Smooth muscle cell (in vitro differentiated cells): ENCODE data around the gene ESF1. TPM values are rescaled to one million over a fixed set of nuclear protein-coding genes. Genes with fewer than 3 reads are reported as not detected.

Experiments
- DNase-seq: peaks from one replicate; lab custom pipeline; 2025; ENCODE audit not compliant: unreplicated experiment; lab: John Stamatoyannopoulos, UW
- H2AFZ ChIP-seq: fragments of 200-600 bp; sonication (generic); 2 replicates; pipeline ENCODE4 v1.6.0; 2016; ENCODE audit warnings: antibody characterized with exemption, low read depth, mild to moderate bottlenecking
- H3F3A ChIP-seq: fragments of 200-600 bp; sonication (generic); 2 replicates; pipeline ENCODE4 v1.6.0; 2017; ENCODE audit warnings: antibody characterized with exemption, low read depth
- H3K27ac ChIP-seq: fragments of 200-600 bp; sonication (generic); 2 replicates; pipeline ENCODE4 v1.5.1; 2016; ENCODE audit warnings: low read depth, mild to moderate bottlenecking
- H3K27me3 ChIP-seq: fragments of 200-600 bp; sonication (generic); 2 replicates; pipeline ENCODE4 v1.6.1; 2016; ENCODE audit warnings: low read depth, mild to moderate bottlenecking
- H3K36me3 ChIP-seq: fragments of 200-600 bp; sonication (generic); 2 replicates; pipeline ENCODE4 v1.5.1; 2016; ENCODE audit warnings: low read depth
- H3K4me1 ChIP-seq: fragments of 200-600 bp; sonication (generic); 2 replicates; pipeline ENCODE4 v1.5.1; 2016; ENCODE audit warnings: low read depth
- H3K4me2 ChIP-seq: fragments of 200-600 bp; sonication (generic); 2 replicates; pipeline ENCODE4 v1.6.0; 2016; ENCODE audit warnings: mild to moderate bottlenecking
- H3K4me3 ChIP-seq: fragments of 200-600 bp; sonication (generic); 2 replicates; pipeline ENCODE4 v1.5.1; 2016; ENCODE audit warnings: mild to moderate bottlenecking
- H3K79me2 ChIP-seq: fragments of 200-600 bp; sonication (generic); 2 replicates; pipeline ENCODE4 v1.6.0; 2016; ENCODE audit warnings: low read depth, mild to moderate bottlenecking
- H3K9ac ChIP-seq: fragments of 200-600 bp; sonication (generic); 2 replicates; pipeline ENCODE4 v1.6.0; 2016; ENCODE audit warnings: low read depth
- H3K9me3 ChIP-seq: fragments of 200-600 bp; sonication (generic); replicated peaks from 2 replicates; pipeline ENCODE4 v1.5.1; 2016; ENCODE audit warnings: low read depth
- H4K20me1 ChIP-seq: fragments of 200-600 bp; sonication (generic); 2 replicates; pipeline ENCODE4 v1.6.0; 2016; ENCODE audit warnings: low read depth
- WGBS: methylation state at CpG from one replicate; pipeline ENCODE4 v1.1.7; 2016; ENCODE audit warnings: low lambda C conversion rate; 5-methylcytosine and 5-hydroxymethylcytosine counted together
- polyA plus RNA-seq: library from polyadenylated mRNA; unstranded; fragments of >200 nt; fragmentation: Nextera tagmentation; extraction: Ambion mirVana; gene quantifications from 2 replicates; pipeline ENCODE4 v1.2.1, GENCODE V29; 2016
- total RNA-seq: library from RNA; depleted of rRNA; stranded (reverse); fragments of >200 nt; gene quantifications from 2 replicates; pipeline ENCODE4 v1.2.3, GENCODE V29; 2014
- TF ChIP-seq, protein P1 (sequence below): fragments of 200-600 bp; sonication (generic); IDR thresholded peaks from 2 replicates; pipeline ENCODE4 v1.5.1; 2017; ENCODE audit warnings: borderline replicate concordance, mild to moderate bottlenecking, antibody characterized with exemption; ENCODE audit not compliant: insufficient read depth, poor library complexity, severe bottlenecking

Gene ESF1
- total and polyA plus RNA-seq, 2 experiments from 2014 or later = 5.6 to 9.3 TPM

DNA sequence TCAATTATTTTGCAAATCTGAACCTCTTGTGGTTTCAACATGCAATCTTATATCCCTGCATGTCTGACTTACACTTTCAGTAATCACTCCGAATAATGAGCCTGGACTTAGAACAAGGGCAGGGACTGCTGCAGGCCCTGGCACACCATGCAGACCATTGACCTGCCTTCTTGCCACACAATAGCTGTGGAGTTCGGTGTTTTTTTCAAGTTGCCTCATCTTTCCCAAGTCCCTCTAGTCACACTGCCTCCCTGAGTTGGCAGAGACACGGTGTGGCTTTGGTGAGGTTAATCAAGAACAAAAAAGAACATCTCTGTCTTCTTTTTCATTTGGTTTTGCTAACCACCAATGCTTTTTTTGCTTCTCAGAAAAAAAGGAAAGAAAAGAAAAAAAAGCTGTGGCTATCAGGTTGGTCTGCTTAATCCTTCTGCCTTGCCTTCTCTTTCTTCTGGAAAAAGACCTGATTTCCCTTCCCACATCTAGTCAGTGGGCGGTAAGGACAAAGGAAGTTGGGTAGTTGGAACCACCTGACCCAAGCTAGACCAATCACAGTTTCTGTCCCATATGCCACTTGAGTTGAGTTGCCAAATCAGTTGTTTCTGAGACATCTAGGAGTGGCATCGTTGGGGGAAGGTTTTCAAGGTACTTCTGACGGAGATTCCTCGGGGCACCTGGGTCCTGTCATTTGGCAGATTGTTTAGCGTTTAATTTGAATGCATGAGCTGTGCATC lies 90.1 kb downstream of the ESF1 start:
- TF ChIP-seq, protein P1, sequence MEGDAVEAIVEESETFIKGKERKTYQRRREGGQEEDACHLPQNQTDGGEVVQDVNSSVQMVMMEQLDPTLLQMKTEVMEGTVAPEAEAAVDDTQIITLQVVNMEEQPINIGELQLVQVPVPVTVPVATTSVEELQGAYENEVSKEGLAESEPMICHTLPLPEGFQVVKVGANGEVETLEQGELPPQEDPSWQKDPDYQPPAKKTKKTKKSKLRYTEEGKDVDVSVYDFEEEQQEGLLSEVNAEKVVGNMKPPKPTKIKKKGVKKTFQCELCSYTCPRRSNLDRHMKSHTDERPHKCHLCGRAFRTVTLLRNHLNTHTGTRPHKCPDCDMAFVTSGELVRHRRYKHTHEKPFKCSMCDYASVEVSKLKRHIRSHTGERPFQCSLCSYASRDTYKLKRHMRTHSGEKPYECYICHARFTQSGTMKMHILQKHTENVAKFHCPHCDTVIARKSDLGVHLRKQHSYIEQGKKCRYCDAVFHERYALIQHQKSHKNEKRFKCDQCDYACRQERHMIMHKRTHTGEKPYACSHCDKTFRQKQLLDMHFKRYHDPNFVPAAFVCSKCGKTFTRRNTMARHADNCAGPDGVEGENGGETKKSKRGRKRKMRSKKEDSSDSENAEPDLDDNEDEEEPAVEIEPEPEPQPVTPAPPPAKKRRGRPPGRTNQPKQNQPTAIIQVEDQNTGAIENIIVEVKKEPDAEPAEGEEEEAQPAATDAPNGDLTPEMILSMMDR = no peak
- H3K4me3 ChIP-seq = no peak overlapping the region

DNA sequence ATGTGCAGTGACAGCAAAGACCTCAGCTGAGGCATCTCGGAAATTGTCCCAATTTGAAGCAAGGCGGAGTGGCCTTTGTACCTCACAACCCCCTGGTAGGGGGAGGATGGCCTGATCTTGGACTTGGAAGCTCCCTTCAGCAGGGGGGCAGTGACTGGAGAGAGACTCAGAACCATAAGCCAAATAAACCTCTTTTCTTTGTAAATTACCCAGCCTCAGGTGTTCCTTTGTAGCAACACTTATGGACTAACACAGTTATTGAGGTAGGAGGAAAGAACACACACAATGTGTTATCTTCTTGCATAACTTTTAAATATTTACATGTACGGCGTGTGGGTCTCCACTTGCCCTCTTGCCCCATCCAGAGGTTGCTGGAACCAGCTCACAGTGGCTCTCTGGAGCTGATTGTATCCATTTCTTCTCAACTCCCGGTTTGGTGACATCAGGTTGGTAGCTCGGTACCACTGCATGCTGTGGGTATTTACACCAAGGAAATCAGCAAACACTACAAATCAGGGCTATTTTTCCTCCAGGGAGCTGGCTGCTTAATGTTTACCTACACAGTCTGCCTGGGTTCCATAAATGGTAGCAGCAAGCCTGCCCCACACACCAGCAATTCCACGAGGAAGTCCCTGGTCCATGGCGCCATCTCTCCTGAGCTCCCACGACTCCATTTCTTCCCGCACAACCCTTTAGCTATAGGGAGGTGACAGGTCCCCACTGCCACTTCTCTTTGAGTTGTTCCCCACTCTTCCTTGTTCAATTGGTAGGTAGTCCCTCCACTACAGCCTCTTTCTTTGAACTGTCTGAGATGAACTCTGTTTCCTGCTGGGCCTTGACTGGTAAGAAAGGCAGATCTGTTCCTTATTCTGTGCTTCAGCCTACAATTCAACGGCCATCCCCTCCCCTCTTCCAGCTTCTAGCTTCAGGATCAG lies 91.7 kb downstream of the ESF1 start:
- TF ChIP-seq, protein P1 = no peak
- WGBS = 93% methylated on average over 11 of the region's 11 CpGs
- Histone ChIP-seq H3F3A (no peaks in the 10 kb centered on the region), H3K79me2 (no peaks in the 10 kb centered on the region), H3K36me3 (no peaks in the 10 kb centered on the region), H3K9me3 (no peaks in the 10 kb centered on the region), H2AFZ (no peak overlapping the region), H3K4me2 (no peak overlapping the region), H4K20me1 (no peaks in the 10 kb centered on the region), H3K4me1 (no peaks in the 10 kb centered on the region), H3K9ac (no peak overlapping the region), H3K27me3 (no peaks in the 10 kb centered on the region), H3K4me3 (no peak overlapping the region), H3K27ac (no peak overlapping the region)
- DNase-seq = no peak

More for the DNA sequence above, 90.1 kb downstream of the ESF1 start:
- no peaks in the 10 kb centered on the region for H4K20me1 ChIP-seq
- no peaks in the 10 kb centered on the region for H3K79me2 ChIP-seq
- no peak overlapping the region for H3K9ac ChIP-seq
- H3K27me3 ChIP-seq = no peaks in the 10 kb centered on the region
- no peaks in the 10 kb centered on the region for H3K36me3 ChIP-seq
- no peak overlapping the region for H3K27ac ChIP-seq
- no peak overlapping the region for H3K4me2 ChIP-seq
- DNase-seq = no peak
- H3F3A ChIP-seq = no peaks in the 10 kb centered on the region
- H3K4me1 ChIP-seq = no peaks in the 10 kb centered on the region
- WGBS = 94% methylated on average over 8 of the region's 8 CpGs
- H2AFZ ChIP-seq = no peak overlapping the region
- no peaks in the 10 kb centered on the region for H3K9me3 ChIP-seq

DNA sequence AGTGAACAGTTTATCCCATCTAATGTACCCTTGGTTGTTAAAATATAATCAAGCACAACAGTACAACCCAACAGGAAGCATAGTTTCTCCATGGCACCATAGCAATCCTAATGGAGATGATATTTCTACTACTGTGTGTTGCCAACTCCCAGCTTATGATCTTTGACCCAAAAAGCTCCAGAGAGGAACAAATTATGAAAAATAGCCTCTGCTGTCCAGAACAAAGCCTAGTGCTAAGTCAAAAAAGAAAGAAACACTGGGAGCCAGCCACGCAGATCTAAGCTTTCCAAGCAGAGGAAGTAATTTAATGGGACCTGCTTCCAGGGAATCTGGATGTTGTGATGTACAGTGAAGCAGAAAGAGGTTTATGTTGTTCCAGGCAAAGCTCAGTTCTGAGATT lies 93.8 kb downstream of the ESF1 start:
- H3K4me1 ChIP-seq = no peaks in the 10 kb centered on the region
- no peak overlapping the region for H3K9ac ChIP-seq
- H3F3A ChIP-seq = no peaks in the 10 kb centered on the region
- no peaks in the 10 kb centered on the region for H3K27me3 ChIP-seq
- TF ChIP-seq, protein P1 = no peak
- H3K4me2 ChIP-seq = no peak overlapping the region
- H4K20me1 ChIP-seq = no peaks in the 10 kb centered on the region
- no peak overlapping the region for H3K27ac ChIP-seq
- no peaks in the 10 kb centered on the region for H3K79me2 ChIP-seq
- H3K9me3 ChIP-seq = no peaks in the 10 kb centered on the region
- no peaks in the 10 kb centered on the region for H3K36me3 ChIP-seq
- H3K4me3 ChIP-seq = no peak overlapping the region
- 90% methylated on average over 1 of the region's 1 CpG for WGBS
- no peak overlapping the region for H2AFZ ChIP-seq
- DNase-seq = no peak
